Mesendoderm (in vitro differentiated cells): ENCODE measurements around the gene CCDC148.
A peak's percentile ranks its signal among the peaks of the same experiment; 100 is the strongest.

Source experiments
- DNase-seq: peaks from one replicate; pipeline ENCODE4 v3.0.0; 2013
- H2AK5ac ChIP-seq: 2 replicates; pipeline ENCODE4 v1.6.1; 2013; ENCODE audit warnings: low read length, inconsistent platforms
- H2BK120ac ChIP-seq: 2 replicates; pipeline ENCODE4 v1.6.1; 2013; ENCODE audit warnings: low read depth, mild to moderate bottlenecking, low read length, moderate library complexity, mixed read lengths
- H2BK15ac ChIP-seq: replicated peaks from 2 replicates; pipeline ENCODE4 v1.6.1; 2013; ENCODE audit warnings: low read depth, mild to moderate bottlenecking, moderate library complexity
- H2BK5ac ChIP-seq: 2 replicates; pipeline ENCODE4 v1.6.1; 2013; ENCODE audit warnings: low read length, inconsistent platforms
- H3K18ac ChIP-seq: 2 replicates; pipeline ENCODE4 v1.6.1; 2013; ENCODE audit warnings: mild to moderate bottlenecking, low read length, mixed read lengths
- H3K23ac ChIP-seq: one replicate; pipeline ENCODE4 v1.6.1; 2013; ENCODE audit warnings: low read length
- H3K27ac ChIP-seq: 2 replicates; pipeline ENCODE4 v1.5.1; 2013; ENCODE audit warnings: low read depth, mild to moderate bottlenecking, inconsistent platforms, low read length, moderate library complexity
- H3K27me3 ChIP-seq: 2 replicates; pipeline ENCODE4 v1.6.1; 2013; ENCODE audit warnings: low read length, control low read depth, mild to moderate bottlenecking, inconsistent platforms; ENCODE audit not compliant: insufficient read depth, poor library complexity
- H3K36me3 ChIP-seq: 2 replicates; pipeline ENCODE4 v1.6.1; 2013; ENCODE audit warnings: low read length, inconsistent platforms; ENCODE audit not compliant: control insufficient read depth, insufficient read depth
- H3K4ac ChIP-seq: one replicate; pipeline ENCODE4 v1.6.1; 2013; ENCODE audit warnings: low read depth, mild to moderate bottlenecking, low read length, moderate library complexity
- H3K4me1 ChIP-seq: 2 replicates; pipeline ENCODE4 v1.6.1; 2013; ENCODE audit warnings: low read depth, low read length, inconsistent platforms; ENCODE audit not compliant: control insufficient read depth
- H3K4me2 ChIP-seq: 2 replicates; pipeline ENCODE4 v1.6.1; 2013; ENCODE audit warnings: low read length
- H3K4me3 ChIP-seq: 2 replicates; pipeline ENCODE4 v1.5.1; 2013; ENCODE audit warnings: mild to moderate bottlenecking, low read length
- H3K56ac ChIP-seq: one replicate; pipeline ENCODE4 v1.6.1; 2013; ENCODE audit warnings: low read length
- H3K79me1 ChIP-seq: 2 replicates; pipeline ENCODE4 v1.6.1; 2013; ENCODE audit warnings: low read length, inconsistent platforms
- H3K79me2 ChIP-seq: 2 replicates; pipeline ENCODE4 v1.6.1; 2013; ENCODE audit warnings: mild to moderate bottlenecking, low read length; ENCODE audit not compliant: control insufficient read depth, insufficient read depth
- H3K9ac ChIP-seq: 2 replicates; pipeline ENCODE4 v1.6.1; 2013; ENCODE audit warnings: low read length, inconsistent platforms
- H4K5ac ChIP-seq: one replicate; pipeline ENCODE4 v1.6.1; 2013; ENCODE audit warnings: low read length
- H4K8ac ChIP-seq: one replicate; pipeline ENCODE4 v1.6.1; 2013; ENCODE audit warnings: low read depth, mild to moderate bottlenecking, control low read depth, low read length, moderate library complexity
- WGBS: extraction: QIAGEN DNeasy Blood & Tissue Kit; methylation state at CpG from one replicate; pipeline ENCODE4 v1.1.7; 2013; ENCODE audit warnings: low lambda C conversion rate, missing lambda C conversion rate; ENCODE audit not compliant: insufficient coverage; ENCODE audit errors: extremely low coverage; 5-methylcytosine and 5-hydroxymethylcytosine counted together

The CCDC148 gene

GRCh38 chr2:158402665-158403064 lies 53.9 kb downstream of the CCDC148 start:
- Histone ChIP-seq H3K4ac (no peak overlapping the region), H4K8ac (no peak overlapping the region), H2BK120ac (no peak overlapping the region), H3K4me1 (no peaks in the 10 kb centered on the region), H3K27me3 (no peaks in the 10 kb centered on the region), H3K27ac (no peak overlapping the region), H4K5ac (no peak overlapping the region), H3K18ac (no peak overlapping the region), H3K36me3 (no peaks in the 10 kb centered on the region), H3K79me1 (no peaks in the 10 kb centered on the region), H2BK5ac (no peak overlapping the region), H3K56ac (no peak overlapping the region), H3K4me2 (no peak overlapping the region), H3K79me2 (no peaks in the 10 kb centered on the region), H2AK5ac (no peak overlapping the region), H2BK15ac (no peak overlapping the region), H3K23ac (no peak overlapping the region), H3K9ac (no peak overlapping the region), H3K4me3 (no peak overlapping the region)
- no peak for DNase-seq
- no CpG with 5 or more reads among the region's 2 CpGs for WGBS

GRCh38 chr2:158395166-158395565 lies 61.4 kb downstream of the CCDC148 start:
- H3K79me1 ChIP-seq = no peaks in the 10 kb centered on the region
- H2AK5ac ChIP-seq = no peak overlapping the region
- no peak overlapping the region for H3K9ac ChIP-seq
- H2BK5ac ChIP-seq = no peak overlapping the region
- H4K8ac ChIP-seq = no peak overlapping the region
- H3K36me3 ChIP-seq = no peaks in the 10 kb centered on the region
- H4K5ac ChIP-seq = no peak overlapping the region
- no peaks in the 10 kb centered on the region for H3K79me2 ChIP-seq
- H3K4ac ChIP-seq = no peak overlapping the region
- WGBS = no CpG with 5 or more reads among the region's 1 CpG
- no peaks in the 10 kb centered on the region for H3K4me1 ChIP-seq
- no peak overlapping the region for H3K23ac ChIP-seq
- no peak overlapping the region for H3K4me2 ChIP-seq
- no peak overlapping the region for H3K18ac ChIP-seq
- peak; percentile 15 for DNase-seq
- no peak overlapping the region for H2BK120ac ChIP-seq
- no peak overlapping the region for H3K27ac ChIP-seq
- no peak overlapping the region for H3K56ac ChIP-seq
- H2BK15ac ChIP-seq = no peak overlapping the region
- H3K27me3 ChIP-seq = no peaks in the 10 kb centered on the region
- H3K4me3 ChIP-seq = no peak overlapping the region

GRCh38 chr2:158394453-158394852 lies 62.1 kb downstream of the CCDC148 start:
- Histone ChIP-seq H3K23ac (no peak overlapping the region), H3K36me3 (no peaks in the 10 kb centered on the region), H3K79me1 (no peaks in the 10 kb centered on the region), H3K79me2 (no peaks in the 10 kb centered on the region), H3K9ac (no peak overlapping the region), H4K8ac (no peak overlapping the region), H4K5ac (no peak overlapping the region), H3K4me2 (no peak overlapping the region), H3K4me3 (no peak overlapping the region), H2BK120ac (no peak overlapping the region), H3K4ac (no peak overlapping the region), H3K27me3 (no peaks in the 10 kb centered on the region), H2AK5ac (no peak overlapping the region), H2BK15ac (no peak overlapping the region), H3K4me1 (no peaks in the 10 kb centered on the region), H2BK5ac (no peak overlapping the region), H3K27ac (no peak overlapping the region), H3K18ac (no peak overlapping the region), H3K56ac (no peak overlapping the region)
- no CpG with 5 or more reads among the region's 1 CpG for WGBS
- DNase-seq = no peak

GRCh38 chr2:158393886-158394285 lies 62.7 kb downstream of the CCDC148 start:
- Histone ChIP-seq H2BK120ac (no peak overlapping the region), H3K27me3 (no peaks in the 10 kb centered on the region), H2BK5ac (no peak overlapping the region), H3K36me3 (no peaks in the 10 kb centered on the region), H3K9ac (no peak overlapping the region), H3K79me1 (no peaks in the 10 kb centered on the region), H3K23ac (no peak overlapping the region), H3K79me2 (no peaks in the 10 kb centered on the region), H3K4me3 (no peak overlapping the region), H4K8ac (no peak overlapping the region), H3K4me2 (no peak overlapping the region), H4K5ac (no peak overlapping the region), H2AK5ac (no peak overlapping the region), H3K4ac (no peak overlapping the region), H2BK15ac (no peak overlapping the region), H3K27ac (no peak overlapping the region), H3K4me1 (no peaks in the 10 kb centered on the region), H3K56ac (no peak overlapping the region), H3K18ac (no peak overlapping the region)
- no CpG with 5 or more reads among the region's 1 CpG for WGBS
- DNase-seq = no peak

GRCh38 chr2:158392687-158393086 lies 63.9 kb downstream of the CCDC148 start:
- H3K4ac ChIP-seq = no peak overlapping the region
- H3K4me2 ChIP-seq = no peak overlapping the region
- H3K79me1 ChIP-seq = no peaks in the 10 kb centered on the region
- no peaks in the 10 kb centered on the region for H3K27me3 ChIP-seq
- no peak overlapping the region for H3K56ac ChIP-seq
- no peak overlapping the region for H2AK5ac ChIP-seq
- no peak overlapping the region for H2BK120ac ChIP-seq
- no peak overlapping the region for H4K5ac ChIP-seq
- no peak overlapping the region for H3K27ac ChIP-seq
- no peak overlapping the region for H4K8ac ChIP-seq
- no CpG with 5 or more reads among the region's 1 CpG for WGBS
- DNase-seq = no peak
- H3K9ac ChIP-seq = no peak overlapping the region
- H3K4me1 ChIP-seq = no peaks in the 10 kb centered on the region
- H3K4me3 ChIP-seq = no peak overlapping the region
- no peak overlapping the region for H2BK5ac ChIP-seq
- no peaks in the 10 kb centered on the region for H3K36me3 ChIP-seq
- no peaks in the 10 kb centered on the region for H3K79me2 ChIP-seq
- H2BK15ac ChIP-seq = no peak overlapping the region
- H3K23ac ChIP-seq = no peak overlapping the region
- H3K18ac ChIP-seq = no peak overlapping the region

GRCh38 chr2:158391876-158392275 lies 64.7 kb downstream of the CCDC148 start:
- no peak overlapping the region for H2BK15ac ChIP-seq
- no peaks in the 10 kb centered on the region for H3K36me3 ChIP-seq
- no peaks in the 10 kb centered on the region for H3K79me2 ChIP-seq
- no peak overlapping the region for H3K56ac ChIP-seq
- H2BK120ac ChIP-seq = no peak overlapping the region
- no CpG with 5 or more reads among the region's 2 CpGs for WGBS
- no peak overlapping the region for H4K5ac ChIP-seq
- no peak overlapping the region for H3K9ac ChIP-seq
- no peak overlapping the region for H3K4ac ChIP-seq
- H3K18ac ChIP-seq = no peak overlapping the region
- no peak overlapping the region for H2AK5ac ChIP-seq
- H2BK5ac ChIP-seq = no peak overlapping the region
- no peak overlapping the region for H3K4me3 ChIP-seq
- no peak for DNase-seq
- H3K4me1 ChIP-seq = no peaks in the 10 kb centered on the region
- no peaks in the 10 kb centered on the region for H3K27me3 ChIP-seq
- no peak overlapping the region for H3K23ac ChIP-seq
- H3K27ac ChIP-seq = no peak overlapping the region
- no peaks in the 10 kb centered on the region for H3K79me1 ChIP-seq
- no peak overlapping the region for H4K8ac ChIP-seq
- H3K4me2 ChIP-seq = no peak overlapping the region
